Fibroblast of skin of left biceps (primary cell): Measurements from ENCODE around the gene SPEF1.

Experiments
- DNase-seq, 2 experiments: peaks; one replicate each; pipeline ENCODE4 v3.0.0-alpha.2; 2013; ENCODE audit warnings: low read depth in 2 of 2

The SPEF1 gene

GRCh38 chr20:3766422-3767109 lies 14.7 kb downstream of the SPEF1 start:
- DNase-seq, result no peak

DNA sequence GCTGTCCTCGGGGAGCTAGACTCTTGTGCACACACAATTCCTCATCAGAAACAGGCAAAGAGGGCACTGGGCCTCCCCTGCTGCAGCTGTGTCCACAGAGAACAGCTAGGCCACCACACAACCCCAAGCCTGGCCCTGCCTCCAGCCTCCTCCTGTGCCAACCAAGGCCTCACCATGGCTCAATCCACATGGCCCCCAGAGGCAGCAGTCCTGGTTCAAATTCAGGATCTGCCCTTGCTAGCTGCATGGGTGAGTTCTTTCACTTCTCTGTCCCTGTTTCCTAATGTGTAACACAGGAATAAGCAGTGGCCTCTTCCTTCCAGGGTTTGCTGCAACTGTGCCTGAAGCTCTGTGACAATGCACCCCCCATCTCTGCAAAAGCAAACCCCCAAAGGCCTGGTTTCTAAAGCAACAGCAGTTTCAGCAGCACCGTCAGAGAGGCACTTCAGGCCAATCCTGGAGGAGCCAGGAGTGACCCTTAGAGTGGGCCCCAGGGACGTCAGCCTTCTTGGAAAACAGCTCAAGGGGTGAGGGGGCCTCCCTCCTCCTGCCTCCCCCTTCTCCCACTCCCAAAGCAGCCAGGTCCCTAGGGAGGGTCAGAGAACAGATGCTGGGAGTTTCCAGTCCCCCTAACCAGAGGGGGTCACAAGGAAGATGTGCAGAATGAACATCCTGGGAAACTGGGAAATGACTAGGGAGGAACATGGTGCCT lies 15.9 kb downstream of the SPEF1 start:
- DNase-seq, result no peak

- no peak for DNase-seq
Observed at GRCh38 chr20:3764659-3765058, 16.6 kb downstream of the SPEF1 start.

DNA sequence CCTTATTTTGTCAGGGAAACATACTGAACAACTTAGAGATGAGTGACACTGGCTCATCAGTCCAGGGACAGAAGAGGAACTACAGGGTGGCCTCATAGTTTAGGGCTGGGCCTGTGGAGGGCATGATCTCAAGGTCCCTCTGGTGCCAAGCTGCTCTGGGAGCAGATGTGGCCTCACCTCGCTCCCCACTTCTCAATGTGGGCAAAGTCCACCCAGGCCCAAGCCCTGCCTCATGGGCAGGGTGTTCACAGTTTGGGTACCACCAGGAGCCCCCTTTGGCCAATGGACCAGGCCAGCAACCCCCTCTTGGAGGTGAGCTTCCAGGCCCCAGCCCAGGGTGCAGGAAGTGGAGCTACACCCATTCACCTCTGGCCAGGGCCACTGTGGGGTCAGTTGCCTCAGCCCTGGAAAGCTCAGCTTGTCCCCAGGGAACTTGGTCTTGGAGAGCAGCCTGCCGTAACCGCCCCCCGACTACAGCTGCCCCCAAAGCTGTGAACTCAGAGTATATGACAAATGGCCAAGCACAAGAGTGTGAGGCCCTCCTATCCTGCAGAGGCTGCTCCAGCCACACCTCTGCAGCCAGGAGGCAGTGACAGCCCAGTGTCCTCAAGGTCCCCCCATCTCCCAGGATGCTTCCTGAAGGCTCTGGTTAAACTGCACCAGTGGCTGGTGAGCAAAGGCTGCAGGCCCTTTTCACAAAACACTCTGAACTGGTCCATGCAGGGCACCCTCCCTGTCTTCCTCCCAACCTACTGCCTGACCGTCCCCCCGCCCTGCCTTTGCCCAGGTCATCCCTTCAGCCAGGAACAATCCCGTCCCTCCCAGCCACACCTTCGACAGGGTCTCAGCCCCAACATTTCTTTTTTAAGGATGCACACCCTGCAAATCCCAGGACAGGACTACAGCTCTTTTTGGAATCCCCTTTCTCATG lies 17.3 kb downstream of the SPEF1 start:
- DNase-seq, result no peak

DNA sequence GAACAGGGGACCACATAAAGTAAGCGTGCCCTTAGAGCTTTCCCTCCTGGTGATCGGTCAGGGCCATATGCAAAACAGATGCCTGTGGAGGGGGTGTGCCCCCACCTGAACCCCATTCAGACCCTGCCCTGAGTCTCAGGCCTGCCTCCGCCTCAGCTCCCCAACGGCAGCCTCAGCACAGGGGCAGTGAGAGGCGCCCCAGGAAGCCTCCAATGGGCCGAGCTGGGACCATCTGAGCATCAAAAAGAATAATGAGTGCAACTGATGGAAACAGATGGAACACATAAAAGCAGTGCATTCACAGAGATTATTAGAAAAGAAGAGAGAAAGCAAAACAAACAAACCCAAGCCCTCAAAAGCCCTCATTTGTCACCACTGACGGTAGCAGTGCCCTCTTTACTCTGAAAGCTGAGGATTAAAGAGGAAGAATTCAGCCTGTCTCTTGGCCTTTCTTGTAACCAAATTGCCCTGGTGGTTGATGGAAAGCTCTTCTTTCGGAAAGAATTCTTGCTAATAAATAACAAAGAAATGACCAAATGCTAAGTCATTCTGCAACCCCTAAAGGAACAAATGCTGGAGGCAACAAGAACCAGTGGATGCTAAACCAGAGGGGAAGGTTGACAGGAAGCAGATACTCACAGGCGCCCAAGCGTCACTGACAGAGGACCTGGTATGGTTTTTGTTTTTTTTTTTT lies 20.4 kb downstream of the SPEF1 start:
- DNase-seq, result no peak

DNA sequence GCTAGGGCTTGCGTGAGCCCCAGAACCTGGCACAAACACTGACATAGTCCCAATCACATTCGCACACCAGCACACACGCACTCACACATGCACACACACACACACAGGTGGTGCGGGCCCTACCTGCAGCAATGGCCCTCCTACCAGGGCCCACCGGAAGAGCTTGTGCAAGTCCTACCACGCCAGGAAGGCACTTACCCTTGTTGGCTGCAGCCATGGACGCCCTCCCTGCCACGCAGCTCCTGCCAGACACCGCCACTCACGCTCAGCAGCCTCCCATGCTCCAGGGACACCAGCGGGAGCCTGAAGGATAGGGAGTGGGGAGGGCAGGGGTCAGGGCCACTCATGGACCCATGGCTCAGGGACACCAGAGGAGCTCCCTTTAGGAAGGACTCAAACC lies 21.4 kb downstream of the SPEF1 start:
- no peak for DNase-seq

DNA sequence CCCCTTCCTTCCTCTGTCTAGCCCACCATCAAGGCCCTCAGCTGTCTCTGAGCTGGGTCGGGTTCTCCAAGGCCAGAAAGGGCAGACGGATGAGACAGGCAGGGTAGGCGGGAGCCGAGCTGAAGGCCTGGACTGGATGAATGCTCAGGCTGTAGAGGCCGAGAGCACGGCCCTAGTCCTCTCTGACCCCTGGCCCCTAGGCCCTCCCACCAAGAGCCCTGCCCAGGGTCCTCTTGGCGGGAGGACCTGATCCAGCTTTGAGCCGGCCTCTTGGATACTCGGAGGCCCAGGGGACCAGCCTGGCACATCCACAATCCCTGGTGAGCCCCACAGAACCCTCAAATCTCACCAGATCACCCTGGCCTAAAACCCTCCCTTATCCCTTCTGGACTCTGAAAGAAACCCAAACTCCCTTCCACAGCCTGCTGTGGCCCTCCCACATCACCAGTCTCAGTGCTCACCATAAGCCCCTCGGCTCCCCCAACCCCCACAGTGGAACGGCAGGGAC lies 21.9 kb downstream of the SPEF1 start:
- no peak for DNase-seq

GRCh38 chr20:3758566-3758965 lies 22.7 kb downstream of the SPEF1 start:
- no peak for DNase-seq

- no peak for DNase-seq
Observed at GRCh38 chr20:3757268-3757667, 24.0 kb downstream of the SPEF1 start.

GRCh38 chr20:3755814-3756480 lies 25.3 kb downstream of the SPEF1 start:
- DNase-seq, result no peak

DNA sequence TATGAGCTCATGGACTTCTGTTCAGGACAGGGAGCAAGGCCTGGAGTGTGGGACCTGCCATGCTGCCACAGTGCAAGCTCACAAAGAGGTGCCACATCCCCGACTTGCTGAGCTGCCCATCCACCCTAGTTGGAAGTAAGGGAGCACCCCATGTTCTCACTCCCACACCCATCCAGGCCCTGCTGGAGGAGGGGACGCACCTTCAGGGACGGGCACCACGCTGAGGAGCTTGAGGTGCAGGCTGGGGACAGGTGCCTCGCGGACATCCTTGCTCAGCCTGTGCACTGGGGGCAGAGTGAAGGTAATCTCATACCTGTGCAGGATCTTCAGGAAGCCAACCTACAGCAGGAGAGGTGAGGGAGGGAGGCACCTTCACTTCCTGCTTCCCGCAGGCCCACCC lies 26.0 kb downstream of the SPEF1 start:
- no peak for DNase-seq

DNA sequence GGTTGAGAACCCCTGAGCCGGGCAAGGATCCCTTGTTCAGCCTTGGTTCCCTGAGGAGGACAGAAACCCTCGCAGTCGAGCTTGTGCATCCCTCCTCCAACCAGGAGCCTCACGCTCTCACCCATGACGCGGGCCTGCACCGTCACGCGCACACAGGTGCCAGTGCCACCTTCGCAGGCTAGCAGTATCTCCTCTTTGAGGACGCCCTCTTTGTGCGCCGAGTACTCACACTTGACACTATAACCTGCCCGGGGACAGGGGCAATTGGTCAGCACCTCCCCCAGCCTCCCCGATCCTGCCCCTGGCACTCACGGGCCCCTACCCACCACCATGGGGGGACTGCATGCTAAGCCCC lies 27.0 kb downstream of the SPEF1 start:
- DNase-seq, result no peak

DNA sequence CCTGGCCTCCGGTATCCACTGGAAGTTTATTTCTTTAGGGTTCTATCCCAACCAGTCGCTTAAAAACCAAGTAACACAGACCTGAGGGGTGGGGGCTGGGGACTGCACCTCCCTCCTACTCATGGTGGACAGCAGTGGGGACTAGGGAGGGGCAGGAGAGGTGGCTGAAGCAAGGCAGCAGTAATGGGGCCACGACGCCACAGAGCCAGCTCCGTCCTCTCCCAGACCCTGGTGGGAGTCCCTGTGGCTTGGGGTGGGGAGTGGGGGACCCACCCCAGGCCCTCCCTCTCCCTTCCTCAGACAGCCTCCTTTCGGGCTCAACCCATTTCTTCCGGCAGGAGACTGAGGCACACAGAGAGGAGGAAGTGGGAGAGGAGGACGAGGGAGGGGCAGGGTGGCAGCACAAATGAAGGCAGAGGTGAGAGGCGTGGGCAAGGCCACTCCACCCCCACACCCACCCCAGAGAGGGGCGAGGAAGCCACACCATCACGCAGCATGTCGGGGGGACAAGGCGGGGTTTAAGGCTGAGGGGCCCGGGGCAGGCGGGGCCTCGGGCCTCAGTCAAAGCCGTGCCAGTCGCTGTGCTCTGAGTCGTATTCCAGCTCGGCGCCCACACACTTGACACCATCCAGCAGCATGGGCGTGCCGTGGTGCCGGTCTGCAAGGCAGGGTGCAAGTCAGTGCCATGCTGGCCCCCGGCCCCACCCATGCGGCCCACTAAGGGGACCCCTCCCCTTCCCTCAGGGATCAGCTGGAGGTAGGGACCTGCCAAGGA lies 27.6 kb downstream of the SPEF1 start:
- DNase-seq, result no peak

- DNase-seq, result no peak
Observed at GRCh38 chr20:3753098-3753497, 28.1 kb downstream of the SPEF1 start.

DNA sequence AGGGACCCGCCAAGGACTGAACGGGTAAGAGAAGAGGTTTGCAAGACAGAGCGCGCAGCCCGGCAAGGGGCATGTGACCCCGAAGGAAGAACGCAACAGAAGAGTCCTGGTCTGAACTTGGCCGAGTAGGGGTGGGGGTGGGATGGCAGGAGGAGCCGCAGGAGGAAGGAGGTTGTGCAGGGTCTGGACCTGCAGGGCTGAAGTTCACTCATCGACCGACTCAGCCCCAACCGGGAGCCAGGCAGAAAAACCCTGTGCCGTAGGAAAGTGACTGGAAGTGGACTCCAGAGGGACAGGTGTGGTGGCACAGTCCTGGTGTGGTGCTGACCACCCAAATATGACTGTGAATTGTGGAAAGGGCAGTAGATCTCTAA lies 28.9 kb downstream of the SPEF1 start:
- DNase-seq, result no peak

DNA sequence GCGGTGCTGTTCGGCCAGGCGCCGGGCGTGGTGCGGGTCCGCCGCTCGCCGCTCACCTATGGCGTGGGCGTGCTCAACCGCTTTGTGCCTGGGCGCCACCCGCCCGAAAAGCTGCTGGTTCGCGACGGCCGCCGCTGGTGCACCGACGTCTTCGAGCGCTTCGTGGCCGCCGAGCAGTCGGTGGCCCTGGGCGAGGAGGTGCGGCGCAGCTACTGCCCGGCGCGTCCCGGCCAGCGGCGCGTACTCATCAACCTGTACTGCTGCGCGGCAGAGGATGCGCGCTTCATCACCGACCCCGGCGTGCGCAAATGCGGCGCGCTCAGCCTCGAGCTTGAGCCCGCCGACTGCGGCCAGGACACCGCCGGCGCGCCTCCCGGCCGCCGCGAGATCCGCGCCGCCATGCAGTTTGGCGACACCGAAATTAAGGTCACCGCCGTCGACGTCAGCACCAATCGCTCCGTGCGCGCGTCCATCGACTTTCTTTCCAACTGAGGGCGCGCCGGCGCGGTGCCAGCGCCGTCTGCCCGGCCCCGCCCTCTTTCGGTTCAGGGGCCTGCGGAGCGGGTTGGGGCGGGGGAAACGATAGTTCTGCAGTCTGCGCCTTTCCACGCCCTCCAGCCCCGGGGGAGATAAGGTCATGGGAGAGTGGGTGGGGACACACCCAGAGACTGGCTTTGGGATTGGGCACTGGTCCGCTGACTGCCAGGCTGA lies 29.4 kb downstream of the SPEF1 start:
- DNase-seq, result no peak

- no peak for DNase-seq
Observed at GRCh38 chr20:3751305-3751674, 30.0 kb downstream of the SPEF1 start.

GRCh38 chr20:3749689-3750531 lies 31.3 kb downstream of the SPEF1 start:
- DNase-seq, result no peak

DNA sequence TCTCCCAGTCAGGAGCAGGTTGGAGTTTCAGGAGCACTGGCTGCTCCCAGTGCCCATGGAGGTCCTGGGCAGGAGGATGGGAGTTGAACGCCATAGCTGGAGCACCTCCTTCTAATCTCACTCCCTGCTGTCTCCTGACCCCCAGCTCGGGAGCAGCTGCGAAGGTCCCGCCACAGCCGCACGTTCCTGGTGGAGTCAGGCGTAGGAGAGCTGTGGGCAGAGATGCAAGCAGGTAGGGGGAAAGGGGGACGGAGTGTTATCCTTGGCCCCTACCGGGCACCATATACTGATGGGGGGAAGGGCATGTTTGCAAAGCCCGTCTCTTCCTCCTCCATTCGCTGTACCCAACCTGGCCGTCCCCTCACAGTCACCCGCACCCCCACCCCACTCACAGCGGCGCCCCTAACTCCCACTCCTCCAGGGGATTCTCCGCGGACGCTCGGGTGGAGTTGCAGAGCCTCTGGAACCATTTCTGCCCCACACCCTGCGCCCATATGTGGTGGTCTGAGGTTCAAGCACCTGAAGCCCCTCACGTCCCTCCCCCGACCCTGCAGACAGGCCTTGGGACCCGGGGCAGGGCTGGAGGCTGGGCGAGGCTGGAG lies 32.1 kb downstream of the SPEF1 start:
- DNase-seq, result no peak
